Left renal cortex interstitium (tissue), 4 donors: ENCODE results near the gene RAB26. TPM values are rescaled to one million over a fixed set of nuclear protein-coding genes. Genes with fewer than 3 reads are reported as not detected.
A peak's percentile ranks its signal among the peaks of the same experiment; 100 is the strongest.
"Not testable (repeated sequence)": the region's sequence is repeated elsewhere in the genome, so short reads cannot be mapped to it uniquely, and the experiment has no call there.

Experiments used
- DNase-seq, 4 donors: peaks; one replicate each; pipeline ENCODE4 v3.0.0-alpha.2; 2013; ENCODE audit warnings: low read depth in 4 of 4, low spot score in 2 of 4, missing footprints in 1 of 4
- polyA plus RNA-seq, 4 donors: library from polyadenylated mRNA; unstranded; fragments of 120-200 nt; gene quantifications; one replicate each; pipeline ENCODE4 v1.2.1, GENCODE V29; 2013; ENCODE audit not compliant: insufficient read length in 4 of 4

The RAB26 gene
- polyA plus RNA-seq, 4 donors, result 2.5 to 4.6 (median 3.1) TPM

- not testable (repeated sequence) for DNase-seq
Observed at GRCh38 chr16:2116428-2116827, 32.0 kb upstream of the RAB26 start.

- DNase-seq, result not testable (repeated sequence)
Observed at GRCh38 chr16:2117341-2117740, 31.1 kb upstream of the RAB26 start.

- not testable (repeated sequence) for DNase-seq
Observed at GRCh38 chr16:2117960-2118722, 30.3 kb upstream of the RAB26 start.

GRCh38 chr16:2121325-2121724, 27.1 kb upstream of the RAB26 start:
- DNase-seq, result not testable (repeated sequence)

GRCh38 chr16:2121853-2122252, 26.6 kb upstream of the RAB26 start:
- no peak for DNase-seq

- no peak for DNase-seq
Observed at GRCh38 chr16:2122429-2122828, 26.0 kb upstream of the RAB26 start.

GRCh38 chr16:2122934-2123683, 25.3 kb upstream of the RAB26 start:
- not testable (repeated sequence) for DNase-seq

GRCh38 chr16:2123706-2124376, 24.6 kb upstream of the RAB26 start:
- DNase-seq, result not testable (repeated sequence)

GRCh38 chr16:2124377-2124693, 24.1 kb upstream of the RAB26 start:
- not testable (repeated sequence) for DNase-seq

GRCh38 chr16:2124694-2125444, 23.6 kb upstream of the RAB26 start:
- DNase-seq, result peak in 1 of 4 donors; percentile 64

- not testable (repeated sequence) for DNase-seq
Observed at GRCh38 chr16:2125609-2126008, 22.8 kb upstream of the RAB26 start.

- DNase-seq, result not testable (repeated sequence)
Observed at GRCh38 chr16:2126161-2126743, 22.2 kb upstream of the RAB26 start.

- DNase-seq, result not testable (repeated sequence)
Observed at GRCh38 chr16:2126928-2127556, 21.4 kb upstream of the RAB26 start.

- DNase-seq, result not testable (repeated sequence)
Observed at GRCh38 chr16:2127630-2128280, 20.7 kb upstream of the RAB26 start.

- DNase-seq, result not testable (repeated sequence)
Observed at GRCh38 chr16:2129251-2129650, 19.2 kb upstream of the RAB26 start.

GRCh38 chr16:2129890-2130447, 18.5 kb upstream of the RAB26 start:
- not testable (repeated sequence) for DNase-seq

GRCh38 chr16:2133797-2134196, 14.6 kb upstream of the RAB26 start:
- not testable (repeated sequence) for DNase-seq

GRCh38 chr16:2135071-2135470, 13.4 kb upstream of the RAB26 start:
- not testable (repeated sequence) for DNase-seq
